Measurements from ENCODE around the gene SMIM13. TPM values are rescaled to one million over a fixed set of nuclear protein-coding genes. Genes with fewer than 3 reads are reported as not detected.

The SMIM13 gene
- total RNA-seq, 1 experiment from 2014 or later: 28.1 TPM

DNA sequence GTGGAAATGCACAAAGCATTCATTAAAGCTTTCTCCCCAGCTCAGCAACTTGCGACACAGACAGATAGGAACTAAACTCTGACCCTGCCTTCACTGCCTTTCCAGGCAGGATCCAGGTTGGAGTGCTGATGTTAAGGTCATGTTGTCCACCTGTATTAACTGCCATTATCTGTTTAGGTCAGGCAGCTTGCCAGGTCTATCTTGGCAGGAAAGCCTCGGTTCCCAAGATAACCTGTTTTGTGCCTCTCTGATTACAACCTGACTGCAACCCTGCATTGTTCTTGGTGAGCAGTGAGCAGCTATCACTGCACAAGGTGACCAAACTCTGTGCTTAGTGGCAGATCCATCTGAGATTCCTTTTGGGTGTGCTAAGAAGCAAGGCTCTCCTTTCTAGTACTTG lies 26.3 kb upstream of the SMIM13 start:
- ChIA-PET CTCF (interaction anchor here (1.0 to 13.8 kb wide), 4 partner anchors 9 to 116 kb away, joined by 3 to 285 read pairs (median 5); no protein-coding TSS in a partner anchor), POLR2A (interaction anchor here (0.7 kb wide), 1 partner anchor 280 kb away, joined by 3 read pairs; no protein-coding TSS in a partner anchor)
- H3K4me1 Mint-ChIP-seq (ENCODE audit: insufficient read depth, unreplicated experiment): no peaks in the 10 kb centered on the region
- DNase-seq (ENCODE audit: unreplicated experiment): no peak
- BruUV-seq (replicated peaks): no TSS peak
- H3K4me3 Mint-ChIP-seq (ENCODE audit: unreplicated experiment): no peak overlapping the region
- intact Hi-C loops (cut with micrococcal nuclease): loop anchor here (5.0 kb wide), 1 partner anchor 220 kb away; no protein-coding TSS in a partner anchor
- TF ChIP-seq CTCF (IDR thresholded peaks at IDR 0.05; ENCODE audit: unreplicated experiment): no peak
- H3K9me3 Mint-ChIP-seq (ENCODE audit: unreplicated experiment): no peaks in the 10 kb centered on the region
- H3K27me3 Mint-ChIP-seq (ENCODE audit: insufficient read depth, unreplicated experiment): no peaks in the 10 kb centered on the region
- H3K27ac Mint-ChIP-seq (ENCODE audit: low read depth, unreplicated experiment): no peak overlapping the region
- H3K36me3 Mint-ChIP-seq (ENCODE audit: insufficient read depth, unreplicated experiment): no peaks in the 10 kb centered on the region

DNA sequence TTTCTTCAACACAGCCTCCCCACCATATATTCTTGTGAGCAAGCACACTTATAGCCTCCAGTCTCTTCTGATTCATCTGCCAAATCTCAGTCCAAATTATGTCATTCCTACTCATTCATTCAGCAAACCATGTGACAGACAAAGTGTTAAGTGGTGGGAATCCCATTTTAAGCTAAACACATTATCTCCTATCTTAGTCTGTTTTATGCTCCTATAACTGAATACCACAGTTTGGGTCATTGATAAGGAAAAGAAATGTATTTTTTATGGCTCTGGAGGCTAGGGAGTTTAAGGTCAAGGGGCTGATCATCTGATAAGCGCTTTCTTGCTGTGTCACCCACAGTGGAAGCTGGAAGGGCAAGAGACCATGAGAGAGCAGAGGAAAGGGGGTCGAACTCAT lies 23.9 kb upstream of the SMIM13 start:
- no peaks in the 10 kb centered on the region for H3K36me3 Mint-ChIP-seq (ENCODE audit: insufficient read depth, unreplicated experiment)
- no peaks in the 10 kb centered on the region for H3K27me3 Mint-ChIP-seq (ENCODE audit: insufficient read depth, unreplicated experiment)
- no peaks in the 10 kb centered on the region for H3K9me3 Mint-ChIP-seq (ENCODE audit: unreplicated experiment)
- no peaks in the 10 kb centered on the region for H3K4me1 Mint-ChIP-seq (ENCODE audit: insufficient read depth, unreplicated experiment)
- H3K27ac Mint-ChIP-seq (ENCODE audit: low read depth, unreplicated experiment): no peak overlapping the region
- no peak for TF ChIP-seq CTCF (IDR thresholded peaks at IDR 0.05; ENCODE audit: unreplicated experiment)
- no peak overlapping the region for H3K4me3 Mint-ChIP-seq (ENCODE audit: unreplicated experiment)
- ChIA-PET POLR2A (interaction anchor here (1.0 to 1.5 kb wide), 2 partner anchors 116 to 428 kb away, joined by 3 read pairs; no protein-coding TSS in a partner anchor), CTCF (interaction anchor here (0.5 to 13.8 kb wide), 13 partner anchors 9 to 588 kb away, joined by 3 to 285 read pairs (median 5); no protein-coding TSS in a partner anchor)
- DNase-seq (ENCODE audit: unreplicated experiment): no peak
- no TSS peak for BruUV-seq (replicated peaks)
- intact Hi-C loops (cut with micrococcal nuclease): loop anchor here (1.0 to 5.0 kb wide), 4 partner anchors 75 to 427 kb away; no protein-coding TSS in a partner anchor

GRCh38 chr6:11072101-11072500 lies 21.5 kb upstream of the SMIM13 start:
- POLR2A ChIA-PET: no interaction called here
- CTCF ChIA-PET: interaction anchor here (0.6 to 13.8 kb wide), 3 partner anchors 8 to 424 kb away, joined by 3 to 285 read pairs (median 23); no protein-coding TSS in a partner anchor
- no peaks in the 10 kb centered on the region for H3K9me3 Mint-ChIP-seq (ENCODE audit: unreplicated experiment)
- H3K4me1 Mint-ChIP-seq (ENCODE audit: insufficient read depth, unreplicated experiment): peaks cover 5% of the 10 kb centered on the region
- no peaks in the 10 kb centered on the region for H3K36me3 Mint-ChIP-seq (ENCODE audit: insufficient read depth, unreplicated experiment)
- DNase-seq (ENCODE audit: unreplicated experiment): no peak
- TF ChIP-seq CTCF (IDR thresholded peaks at IDR 0.05; ENCODE audit: unreplicated experiment): no peak
- no peak overlapping the region for H3K27ac Mint-ChIP-seq (ENCODE audit: low read depth, unreplicated experiment)
- BruUV-seq (replicated peaks): no TSS peak
- intact Hi-C loops (cut with micrococcal nuclease): no loop called here
- no peaks in the 10 kb centered on the region for H3K27me3 Mint-ChIP-seq (ENCODE audit: insufficient read depth, unreplicated experiment)
- no peak overlapping the region for H3K4me3 Mint-ChIP-seq (ENCODE audit: unreplicated experiment)

DNA sequence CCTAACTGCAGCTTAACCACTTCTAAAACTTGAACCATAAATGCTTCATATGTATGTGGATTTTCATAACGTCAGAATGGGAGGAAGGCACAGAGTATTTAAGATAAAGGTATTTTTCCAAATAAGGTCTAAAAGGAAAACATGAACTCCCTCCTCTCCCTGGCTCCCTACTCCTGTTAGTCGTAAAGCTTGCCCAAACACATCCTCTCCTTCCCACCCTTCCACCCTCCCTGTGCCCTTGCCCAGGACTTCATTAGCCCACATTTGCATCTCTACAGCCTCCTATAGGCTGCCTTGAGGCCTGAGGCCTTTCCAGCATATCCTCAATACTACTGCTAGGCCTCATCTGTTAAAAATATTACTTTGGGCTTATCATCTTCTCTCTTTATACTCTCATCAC lies 17.1 kb upstream of the SMIM13 start:
- Mint-ChIP-seq H3K4me1 (ENCODE audit: insufficient read depth, unreplicated experiment) (peaks cover 5% of the 10 kb centered on the region), H3K27ac (ENCODE audit: low read depth, unreplicated experiment) (no peak overlapping the region)
- POLR2A ChIA-PET: interaction anchor here (0.6 to 1.4 kb wide), 6 partner anchors 11 to 19 kb away, joined by 3 to 5 read pairs (median 4); partner anchors contain the start of gene SMIM13

More for the DNA sequence above, 17.1 kb upstream of the SMIM13 start:
- TF ChIP-seq CTCF (IDR thresholded peaks at IDR 0.05; ENCODE audit: unreplicated experiment): no peak
- intact Hi-C loops (cut with micrococcal nuclease): no loop called here
- no peak overlapping the region for H3K4me3 Mint-ChIP-seq (ENCODE audit: unreplicated experiment)
- H3K9me3 Mint-ChIP-seq (ENCODE audit: unreplicated experiment): no peaks in the 10 kb centered on the region
- no peaks in the 10 kb centered on the region for H3K36me3 Mint-ChIP-seq (ENCODE audit: insufficient read depth, unreplicated experiment)
- BruUV-seq (replicated peaks): no TSS peak
- CTCF ChIA-PET: interaction anchor here (0.6 to 2.0 kb wide), 3 partner anchors 10 to 419 kb away, joined by 3 to 9 read pairs (median 5); no protein-coding TSS in a partner anchor
- H3K27me3 Mint-ChIP-seq (ENCODE audit: insufficient read depth, unreplicated experiment): no peaks in the 10 kb centered on the region
- DNase-seq (ENCODE audit: unreplicated experiment): no peak
